C1 segment of cervical spinal cord (tissue), 14 donors: Measurements from ENCODE around the gene ACMSD.
"Not testable (repeated sequence)": the region's sequence is repeated elsewhere in the genome, so short reads cannot be mapped to it uniquely, and the experiment has no call there.

Experiments
- DNase-seq, 14 donors: peaks; one replicate each; lab custom pipeline; 2025; lab: John Stamatoyannopoulos, UW

ACMSD gene

DNA sequence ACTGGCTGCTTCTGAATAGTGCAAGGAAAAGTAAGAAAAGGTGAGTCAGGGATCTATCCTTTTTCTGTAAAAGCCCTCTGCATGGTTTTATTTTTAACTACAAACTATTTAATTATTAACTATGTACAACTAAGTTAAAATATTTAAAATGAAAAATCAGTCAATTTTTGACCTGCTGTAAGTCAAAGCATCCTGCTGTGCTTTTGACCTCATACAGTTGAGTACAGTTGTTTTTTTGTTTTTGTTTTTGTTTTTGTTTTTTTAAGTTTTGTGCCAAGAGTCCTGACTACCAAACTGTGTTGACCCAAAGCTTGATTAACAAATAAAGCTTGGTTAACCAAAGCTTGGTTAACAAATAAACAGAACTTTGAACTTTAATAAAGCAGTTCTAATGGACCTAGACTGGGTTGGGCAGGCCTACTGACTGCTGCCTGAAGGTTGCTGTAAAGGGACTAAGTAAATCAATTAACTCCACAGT, at the start of gene ACMSD:
TSS of gene ACMSD (plus strand) at position 474 of the 478 bp plus-strand sequence. CDS start 67 bp downstream, outside the sequence.
- no peak for DNase-seq

DNA sequence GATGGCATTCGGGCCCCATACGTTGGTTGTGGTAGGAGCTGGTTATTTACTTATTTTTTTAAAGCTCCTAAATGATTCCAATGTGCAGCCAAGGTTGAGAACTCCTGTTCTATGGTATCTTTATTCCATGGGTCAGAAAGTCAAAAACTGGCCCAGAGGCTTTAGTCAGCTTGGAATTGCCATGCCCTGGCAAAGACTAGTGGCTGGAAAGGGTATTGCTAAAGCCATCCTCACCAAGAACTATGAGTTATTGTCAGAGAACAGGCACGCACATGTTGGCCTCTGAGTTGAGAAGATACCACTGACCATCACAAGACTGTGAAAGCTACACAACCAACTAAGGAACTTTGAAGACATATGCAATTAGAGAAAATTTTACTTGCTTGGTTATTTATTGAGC, 47.9 kb upstream of the ACMSD start:
- DNase-seq = no peak

DNA sequence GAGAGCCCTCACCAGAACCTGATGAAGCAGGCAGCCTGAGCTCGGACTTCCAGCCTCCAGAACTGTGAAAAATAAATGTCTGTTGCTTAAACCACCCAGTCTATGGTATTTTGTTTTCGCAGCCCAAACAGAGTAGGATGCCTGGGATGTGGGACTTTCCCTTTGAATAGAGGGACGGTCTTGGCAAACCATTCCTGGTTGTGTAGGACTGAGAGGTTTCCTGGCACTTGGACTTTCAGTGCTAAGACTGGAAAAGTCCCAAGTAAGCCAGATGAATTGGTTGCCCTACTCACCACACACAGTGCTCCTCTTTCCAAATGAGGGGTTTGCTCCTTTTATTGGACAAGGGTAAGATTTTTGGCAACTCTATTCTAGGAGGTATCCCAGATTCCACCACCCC, 46.8 kb upstream of the ACMSD start:
- DNase-seq = peak in 6 of 14 donors; percentile 7 to 49 (median 35)

DNA sequence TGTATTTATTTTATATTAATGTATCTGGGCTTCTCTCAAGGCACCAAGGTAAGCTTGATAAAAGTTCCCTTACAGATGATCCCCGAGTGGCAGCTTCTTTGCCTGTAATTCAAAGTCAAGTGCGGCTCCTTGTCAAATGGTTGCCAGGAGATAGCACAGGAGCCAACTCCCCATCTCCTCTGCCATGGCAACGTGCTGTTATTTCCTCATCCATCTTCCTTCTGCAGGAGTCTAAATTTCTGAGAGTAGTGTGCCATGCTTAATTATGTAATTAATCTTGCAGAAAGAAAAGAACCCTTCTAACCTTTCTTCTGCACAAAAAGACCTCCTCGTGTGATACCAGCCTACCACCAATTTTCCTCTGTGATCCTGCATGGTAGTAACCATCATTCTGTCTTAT, 46.2 kb upstream of the ACMSD start:
- DNase-seq = peak in 1 of 14 donors; percentile 26

DNA sequence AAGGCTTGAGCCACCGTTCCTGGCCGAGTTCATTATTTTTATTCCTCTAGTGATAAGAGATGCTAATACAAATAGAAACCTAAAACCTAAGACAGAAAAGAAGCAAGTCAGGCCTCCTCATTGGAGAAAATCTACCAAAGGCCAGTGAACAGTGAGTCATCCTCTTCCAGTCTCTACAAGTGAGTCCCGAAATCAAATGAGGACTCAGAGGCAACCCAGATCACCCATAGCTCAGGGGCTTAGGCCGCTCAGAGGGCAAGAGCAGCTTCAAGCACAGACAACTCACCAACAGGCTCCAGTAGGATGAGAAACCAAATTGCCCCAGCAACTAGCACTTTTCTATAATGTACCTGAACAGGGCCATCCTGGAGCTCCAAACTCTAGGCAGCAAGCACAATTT, 42.7 kb upstream of the ACMSD start:
- no peak for DNase-seq

DNA sequence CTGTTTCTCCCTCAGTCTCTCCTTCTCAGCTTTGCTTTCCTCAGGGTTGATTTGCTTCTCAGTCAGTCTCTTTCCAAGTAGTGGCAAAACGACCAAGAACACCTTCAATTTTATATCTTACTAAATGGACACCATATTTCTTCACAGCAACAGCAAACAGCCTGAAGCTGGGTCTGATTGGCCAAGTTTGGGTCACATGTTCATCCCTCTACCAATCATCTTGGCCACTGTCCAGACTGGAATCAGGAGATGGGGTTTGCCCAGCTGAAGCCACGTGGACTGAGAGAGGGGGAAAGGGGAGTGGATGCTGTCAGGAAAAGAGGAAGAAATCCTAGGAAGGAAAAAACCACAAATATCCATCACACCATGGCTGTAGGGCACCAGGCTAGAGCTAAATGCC, 42.0 kb upstream of the ACMSD start:
- DNase-seq = no peak

DNA sequence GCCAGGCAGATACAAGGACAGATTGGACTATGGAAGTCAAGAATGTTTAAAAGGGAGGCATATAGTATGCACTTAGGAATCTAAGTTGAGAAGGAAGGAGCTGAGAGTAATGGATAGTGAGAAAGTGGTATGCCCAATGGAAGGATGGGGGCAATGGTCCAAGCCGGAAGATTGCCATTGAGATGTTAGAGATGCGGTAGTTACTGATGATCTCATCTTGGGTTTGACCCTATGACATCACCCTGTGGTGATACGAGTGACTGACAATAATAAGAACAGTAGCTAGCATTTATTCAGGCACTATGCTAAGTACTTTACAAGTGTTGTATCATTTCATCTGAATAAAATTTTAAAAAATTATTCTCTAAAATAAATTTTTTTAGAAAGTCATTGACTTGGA, 38.5 kb upstream of the ACMSD start:
- DNase-seq = no peak

DNA sequence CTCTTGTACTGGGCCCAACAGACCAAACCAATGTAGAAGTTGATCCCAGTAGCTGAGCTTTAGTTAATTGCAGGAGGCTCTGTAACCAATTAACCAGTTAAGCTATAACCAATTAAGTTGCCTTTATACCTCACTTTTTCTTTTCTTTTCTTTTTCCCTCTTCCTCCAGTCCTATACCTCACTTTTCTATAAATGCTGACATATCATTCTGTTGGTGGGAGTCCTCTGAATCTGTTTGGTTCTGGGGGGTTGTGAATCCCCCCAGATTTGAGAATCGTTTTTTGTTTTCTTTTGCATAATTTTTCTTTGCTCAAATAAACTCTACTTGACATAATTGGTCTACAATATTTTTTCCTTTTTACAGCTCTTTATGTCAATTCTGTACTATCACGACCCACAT, 38.1 kb upstream of the ACMSD start:
- DNase-seq = no peak

DNA sequence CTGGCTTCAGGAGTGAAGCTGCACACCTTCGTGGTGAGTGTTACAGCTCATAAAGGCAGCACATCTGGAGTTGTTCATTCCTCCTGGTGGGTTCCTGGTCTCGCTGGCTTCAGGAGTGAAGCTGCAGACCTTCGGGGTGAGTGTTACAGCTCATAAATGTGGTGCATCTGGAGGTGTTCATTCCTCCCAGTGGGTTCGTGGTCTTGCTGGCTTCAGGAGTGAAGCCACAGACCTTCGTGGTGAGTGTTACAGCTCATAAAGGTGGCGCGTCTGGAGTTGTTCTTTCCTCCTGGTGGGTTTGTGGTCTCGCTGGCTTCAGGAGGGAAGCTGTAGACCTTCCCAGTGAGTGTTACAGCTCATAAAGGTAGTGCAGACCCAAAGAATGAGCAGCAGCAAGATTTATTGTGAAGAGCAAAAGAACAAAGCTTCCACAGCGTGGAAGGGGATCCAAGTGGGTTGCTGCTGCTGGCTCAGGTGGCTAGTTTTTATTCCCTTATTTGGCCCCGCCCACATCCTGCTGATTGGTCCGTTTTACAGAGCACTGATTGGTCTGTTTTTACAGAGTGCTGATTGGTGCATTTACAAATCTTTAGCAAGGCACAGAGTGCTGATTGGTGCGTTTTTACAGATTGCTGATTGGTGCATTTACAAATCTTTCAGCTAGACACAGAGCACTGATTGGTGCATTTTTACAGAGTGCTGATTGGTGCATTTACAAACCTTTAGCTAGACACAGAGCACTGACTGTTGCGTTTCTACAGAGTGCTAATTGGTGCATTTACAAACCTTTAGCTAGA, 34.6 kb upstream of the ACMSD start:
- not testable (repeated sequence) for DNase-seq

DNA sequence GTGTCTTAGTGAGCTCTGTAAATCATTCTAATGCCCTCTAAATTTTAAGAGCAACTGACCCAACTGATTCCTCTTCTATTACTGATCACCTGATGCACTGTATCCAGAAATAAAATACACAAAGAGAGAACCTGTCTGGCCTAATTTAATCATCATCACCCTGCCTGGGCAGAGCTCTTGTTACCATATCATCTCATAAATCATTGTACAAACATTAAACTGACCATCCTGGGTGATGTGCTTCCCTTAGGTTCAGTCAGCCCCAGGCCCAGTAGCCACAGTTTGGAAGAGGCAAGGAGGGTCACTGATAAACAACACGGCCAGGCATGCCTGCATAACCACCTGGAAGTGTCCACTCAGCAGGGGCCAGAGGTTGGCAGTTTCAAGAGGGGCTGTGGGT, 22.7 kb upstream of the ACMSD start:
- no peak for DNase-seq

DNA sequence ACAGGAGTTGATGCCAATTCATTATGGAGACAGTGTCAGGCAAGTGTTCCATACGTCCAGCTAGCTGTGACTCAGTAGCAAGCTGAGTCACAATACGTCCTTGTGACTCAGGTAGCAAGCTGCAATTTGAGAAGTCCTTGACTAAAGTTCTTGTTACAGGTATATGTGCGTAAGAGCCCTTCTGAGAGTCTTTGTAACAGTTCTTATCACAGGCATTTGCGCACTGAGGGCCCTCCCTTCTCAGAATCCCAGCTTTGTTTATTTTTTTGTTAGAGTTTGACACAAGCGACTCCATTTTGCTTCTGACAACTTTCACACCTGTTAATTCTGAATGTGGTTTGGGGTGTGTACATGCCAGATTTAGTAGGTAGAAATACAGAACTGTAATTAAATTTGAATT, 20.1 kb upstream of the ACMSD start:
- DNase-seq = no peak

DNA sequence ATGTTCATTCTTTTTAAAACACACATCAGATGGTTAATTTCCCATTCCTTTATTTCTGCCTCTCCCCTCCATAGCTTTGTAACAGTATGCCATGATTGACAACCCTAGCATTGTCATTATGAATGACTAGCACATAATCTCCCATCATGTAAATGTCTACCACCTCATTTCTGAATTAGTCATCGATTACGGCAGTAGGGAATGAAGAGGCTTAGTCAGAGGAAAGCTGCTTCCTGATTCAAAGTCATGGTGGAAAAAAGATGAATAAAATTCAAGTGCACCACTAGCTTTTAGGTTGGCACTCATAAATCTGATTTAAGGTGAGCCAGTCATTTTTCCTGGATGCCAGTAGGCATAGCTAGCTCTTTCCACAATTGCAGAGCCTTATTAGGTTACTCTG, 19.1 kb upstream of the ACMSD start:
- DNase-seq = no peak

DNA sequence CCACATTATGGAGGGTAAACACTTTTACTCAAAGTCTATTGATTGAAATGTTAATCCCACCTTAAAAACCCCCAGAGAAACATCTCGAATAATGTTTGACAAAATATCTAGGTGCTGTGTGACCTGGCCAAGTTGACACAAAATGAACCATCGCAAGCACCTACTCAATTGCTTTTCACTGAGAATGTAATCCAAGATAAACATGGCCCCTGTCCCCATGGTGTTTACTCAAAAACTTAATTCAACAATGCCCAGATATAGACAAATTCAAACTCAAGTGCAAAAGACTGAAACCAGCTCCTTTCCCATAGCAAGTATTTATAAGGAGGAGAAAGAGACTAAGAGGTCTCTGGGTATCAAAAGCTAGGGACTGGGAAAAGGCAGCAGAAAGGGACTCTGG, 15.0 kb upstream of the ACMSD start:
- DNase-seq = no peak

DNA sequence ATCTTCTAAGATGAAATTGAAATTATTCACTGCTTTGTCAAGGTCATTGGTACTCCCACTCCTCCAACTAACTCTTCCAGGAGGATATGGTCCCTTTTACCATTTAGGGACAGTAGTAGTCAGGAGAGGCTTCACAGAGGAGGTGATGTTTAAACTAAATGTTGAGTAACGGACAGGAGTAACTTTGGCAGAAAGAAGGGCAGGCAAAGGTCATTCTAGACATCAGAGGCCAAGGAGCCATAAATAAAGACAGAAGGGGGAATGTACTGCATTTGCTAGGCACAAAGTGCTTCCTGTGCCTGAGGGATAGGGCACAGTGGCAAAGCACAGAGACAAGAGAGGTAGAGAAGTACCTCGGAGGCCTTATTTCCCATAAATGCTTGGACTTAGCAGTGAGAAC, 14.6 kb upstream of the ACMSD start:
- DNase-seq = no peak

DNA sequence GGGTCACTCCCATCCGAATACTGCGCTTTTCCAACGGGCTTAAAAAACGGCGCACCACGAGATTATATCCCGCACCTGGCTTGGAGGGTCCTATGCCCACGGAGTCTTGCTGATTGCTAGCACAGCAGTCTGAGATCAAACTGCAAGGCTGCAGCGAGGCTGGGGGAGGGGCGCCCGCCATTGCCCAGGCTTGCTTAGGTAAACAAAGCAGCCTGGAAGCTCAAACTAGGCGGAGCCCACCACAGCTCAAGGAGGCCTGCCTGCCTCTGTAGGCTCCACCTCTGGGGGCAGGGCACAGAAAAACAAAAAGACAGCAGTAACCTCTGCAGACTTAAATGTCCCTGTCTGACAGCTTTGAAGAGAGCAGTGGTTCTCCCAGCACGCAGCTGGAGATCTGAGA, 12.7 kb upstream of the ACMSD start:
- DNase-seq = not testable (repeated sequence)

DNA sequence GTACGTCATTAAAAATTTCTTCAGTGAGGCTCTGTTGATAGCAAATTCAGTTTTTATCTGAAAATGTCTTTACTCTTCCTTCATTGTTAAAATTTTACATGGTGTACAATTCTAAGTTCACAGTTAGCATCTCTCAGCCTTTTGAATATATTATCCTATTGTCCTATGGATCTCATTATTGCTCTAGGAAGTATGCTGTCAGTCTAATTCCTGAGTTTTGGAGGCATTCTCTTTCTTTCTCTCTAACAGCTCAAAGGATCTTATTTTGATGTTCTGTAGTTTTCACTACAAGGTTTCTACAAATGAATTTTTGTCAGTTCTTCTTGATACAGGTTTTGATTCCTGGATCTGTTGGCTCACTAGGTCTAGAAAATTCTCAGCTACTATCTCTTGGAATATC, 2.9 kb upstream of the ACMSD start:
- DNase-seq = no peak

DNA sequence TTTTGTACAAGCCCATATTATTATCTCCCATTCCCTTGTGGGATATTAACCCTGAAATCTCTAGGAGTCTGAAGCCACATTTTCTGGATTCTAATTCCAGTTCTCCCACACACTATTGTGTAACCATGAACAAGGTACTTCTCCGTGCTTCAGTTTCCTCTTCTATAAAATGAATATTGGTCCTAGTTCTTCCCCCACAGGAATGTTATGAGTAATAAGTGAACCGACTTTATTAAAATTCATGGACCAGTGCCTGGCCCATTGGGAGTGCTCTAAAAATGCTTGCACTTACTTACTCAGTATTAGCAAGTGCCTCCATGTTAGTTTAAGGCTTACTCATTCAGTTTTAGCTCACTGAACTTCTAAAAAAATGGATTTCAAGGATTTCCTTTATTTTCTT, 1.4 kb upstream of the ACMSD start:
- no peak for DNase-seq

DNA sequence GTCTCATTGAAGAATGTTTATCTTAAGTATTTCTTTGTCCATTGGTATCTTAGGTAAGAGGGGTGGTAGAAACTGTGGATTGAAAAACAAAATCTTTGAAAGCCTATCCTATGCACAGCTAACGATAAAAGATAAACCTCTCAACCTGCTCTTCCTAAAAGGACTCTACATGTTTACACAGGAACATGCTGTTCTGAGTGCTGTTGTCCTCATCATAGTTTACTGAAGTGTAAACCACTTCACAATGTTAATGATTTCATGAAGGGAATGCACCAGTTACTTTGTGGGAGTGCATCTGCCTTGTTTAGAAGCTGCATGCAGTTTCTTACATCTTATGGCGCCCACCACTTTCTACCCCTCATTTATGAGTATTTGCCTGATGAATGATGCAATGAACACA, 1.2 kb downstream of the ACMSD start:
- no peak for DNase-seq

DNA sequence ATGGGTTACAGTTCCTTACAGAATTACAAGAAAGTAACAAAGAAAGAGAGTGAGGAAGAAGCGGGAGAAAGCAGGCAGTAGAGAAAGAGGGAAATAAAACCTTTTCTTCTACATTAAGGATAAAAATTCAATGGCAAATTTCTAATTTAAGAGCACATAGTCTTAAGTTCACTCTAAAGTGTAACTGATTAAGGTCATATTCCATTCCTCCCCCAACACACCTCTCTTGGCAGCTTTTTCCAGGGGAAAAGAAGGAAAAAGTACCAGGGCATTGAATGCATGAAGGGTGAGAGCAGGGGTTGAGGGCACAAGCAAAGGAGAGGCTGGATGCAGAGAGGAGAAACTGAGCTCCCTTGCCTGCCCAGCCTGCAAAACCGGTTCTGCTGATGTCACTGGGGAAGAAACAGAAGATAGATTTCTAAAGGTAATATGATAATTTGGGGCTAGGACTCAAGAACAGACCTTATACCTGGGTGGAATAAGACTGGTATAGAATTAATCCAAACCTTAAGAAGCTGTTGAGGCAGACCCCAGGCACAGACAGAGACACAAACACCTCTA, 4.6 kb downstream of the ACMSD start:
- no peak for DNase-seq

DNA sequence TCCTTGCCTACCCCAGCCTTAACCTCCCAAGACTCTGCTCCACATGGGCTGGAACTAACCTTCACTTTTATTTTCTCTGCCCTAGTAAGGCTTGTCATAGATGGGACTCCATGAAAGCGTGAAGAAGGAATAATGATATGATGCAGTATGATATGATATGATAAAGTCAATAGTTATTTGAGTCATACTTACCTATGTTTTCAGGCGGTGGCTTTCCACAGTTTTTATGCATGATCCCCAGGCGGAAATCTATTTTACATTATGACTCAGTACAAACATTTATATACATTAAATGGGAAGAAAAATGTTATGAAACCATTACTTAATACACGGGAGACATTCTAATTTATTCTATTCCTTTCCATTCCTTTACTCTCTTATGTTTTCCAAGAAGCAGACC, 5.6 kb downstream of the ACMSD start:
- DNase-seq = no peak

DNA sequence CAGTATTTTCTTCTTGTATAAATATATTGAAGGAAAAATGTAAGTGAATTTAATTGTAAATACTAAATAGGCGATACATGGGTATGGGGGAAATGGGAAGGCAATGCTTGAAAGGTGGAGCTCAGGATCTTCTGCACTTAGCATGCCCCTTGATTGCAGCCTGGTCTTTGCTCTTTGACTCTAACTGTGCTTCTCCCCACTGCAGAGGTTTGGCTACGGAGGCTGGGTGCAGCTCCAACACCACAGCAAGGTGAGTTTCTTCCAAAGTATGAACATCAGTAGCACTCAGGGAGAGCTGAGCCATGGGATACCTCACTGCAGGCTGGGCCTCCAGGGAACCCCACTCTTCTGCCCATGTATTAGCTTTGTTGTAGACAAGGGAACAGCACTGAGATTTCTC, 6.6 kb downstream of the ACMSD start:
- no peak for DNase-seq

DNA sequence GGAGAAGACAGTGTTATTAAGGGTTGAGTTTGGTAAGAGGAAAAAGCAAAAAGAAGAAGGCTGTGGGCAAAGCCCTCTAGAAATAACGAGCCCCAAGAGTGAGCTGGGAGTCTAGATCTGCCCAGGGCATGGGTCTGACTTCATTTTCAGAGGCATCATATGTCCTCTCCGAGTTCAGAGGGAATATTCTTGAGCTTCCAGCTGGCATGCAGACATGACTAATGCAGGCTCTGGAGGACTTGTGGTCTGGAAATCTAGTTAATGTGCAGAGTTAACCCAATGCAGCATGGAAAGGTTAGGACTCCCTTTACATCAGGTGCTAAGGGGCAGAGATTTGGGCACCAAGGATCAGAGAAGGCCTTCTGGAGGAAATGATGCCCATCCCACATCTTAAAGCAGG, 7.3 kb downstream of the ACMSD start:
- DNase-seq = no peak

DNA sequence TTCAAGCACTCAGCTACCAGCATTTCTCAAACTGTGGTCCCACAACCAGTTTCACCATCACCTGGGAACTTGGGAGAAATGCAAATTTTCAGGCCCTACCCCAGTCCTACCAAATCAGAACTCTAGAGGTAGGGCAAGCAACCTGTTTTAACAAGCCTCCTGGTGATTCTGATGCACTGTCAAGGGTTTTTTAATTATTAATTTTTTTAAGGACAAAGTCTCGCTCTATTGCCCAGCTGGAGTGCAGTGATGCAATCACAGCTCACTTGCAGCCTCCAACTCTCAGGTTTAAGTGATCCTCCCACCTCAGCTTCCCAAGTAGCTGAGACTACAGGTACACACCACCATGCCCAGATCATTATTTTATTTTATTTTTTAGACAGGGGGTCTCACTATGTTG, 7.8 kb downstream of the ACMSD start:
- DNase-seq = no peak

DNA sequence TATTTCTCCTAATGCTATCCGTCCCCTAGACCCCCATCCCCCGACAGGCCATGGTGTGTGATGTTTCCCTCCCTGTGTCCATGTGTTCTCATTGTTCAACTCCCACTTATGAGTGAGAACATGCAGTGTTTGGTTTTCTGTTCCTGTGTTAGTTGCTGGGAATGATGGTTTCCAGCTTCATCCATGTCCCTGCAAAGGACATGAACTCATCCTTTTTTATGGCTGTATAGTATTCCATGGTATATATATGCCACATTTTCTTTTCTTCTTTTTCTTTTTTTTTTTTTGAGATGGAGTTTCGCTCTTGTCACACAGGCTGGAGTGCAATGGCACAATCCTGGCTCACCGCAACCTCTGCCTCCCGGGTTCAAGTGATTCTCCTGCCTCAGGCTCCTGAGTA, 9.2 kb downstream of the ACMSD start:
- not testable (repeated sequence) for DNase-seq
